Activated CD4-positive, alpha-beta T cell treated with anti-CD3 and anti-CD28 coated beads for 48 hours (primary cell): Measurements from ENCODE around the gene MAP7.
"Not testable (repeated sequence)": the region's sequence is repeated elsewhere in the genome, so short reads cannot be mapped to it uniquely, and the experiment has no call there.

Experiments used
- DNase-seq: peaks from one replicate; pipeline ENCODE4 v3.0.0-alpha.2; 2020

Gene MAP7

GRCh38 chr6:136324686-136325380 lies 225.4 kb downstream of the MAP7 start:
- DNase-seq, result no peak

GRCh38 chr6:136323431-136324112 lies 226.7 kb downstream of the MAP7 start:
- DNase-seq, result no peak

- DNase-seq, result no peak
Measured at GRCh38 chr6:136319732-136320131, 230.5 kb downstream of the MAP7 start.

- no peak for DNase-seq
Measured at GRCh38 chr6:136318676-136319075, 231.5 kb downstream of the MAP7 start.

- DNase-seq, result no peak
Measured at GRCh38 chr6:136317971-136318370, 232.3 kb downstream of the MAP7 start.

GRCh38 chr6:136317021-136317694 lies 233.1 kb downstream of the MAP7 start:
- DNase-seq, result peak; percentile 66

- no peak for DNase-seq
Measured at GRCh38 chr6:136315594-136315993, 234.6 kb downstream of the MAP7 start.

- DNase-seq, result no peak
Measured at GRCh38 chr6:136312975-136313374, 237.2 kb downstream of the MAP7 start.

GRCh38 chr6:136309729-136310311 lies 240.4 kb downstream of the MAP7 start:
- DNase-seq, result no peak

- DNase-seq, result no peak
Measured at GRCh38 chr6:136309171-136309570, 241.1 kb downstream of the MAP7 start.

- not testable (repeated sequence) for DNase-seq
Measured at GRCh38 chr6:136308469-136308868, 241.8 kb downstream of the MAP7 start.

GRCh38 chr6:136307351-136307750 lies 242.9 kb downstream of the MAP7 start:
- DNase-seq, result no peak

- no peak for DNase-seq
Measured at GRCh38 chr6:136306466-136306865, 243.8 kb downstream of the MAP7 start.

GRCh38 chr6:136304410-136304809 lies 245.8 kb downstream of the MAP7 start:
- no peak for DNase-seq

GRCh38 chr6:136303516-136303915 lies 246.7 kb downstream of the MAP7 start:
- no peak for DNase-seq

- no peak for DNase-seq
Measured at GRCh38 chr6:136294621-136295020, 255.6 kb downstream of the MAP7 start.
